Fibroblast of pulmonary artery (primary cell): Measurements from ENCODE around the gene PIK3R6.

Source experiments
- DNase-seq: peaks from one replicate; pipeline ENCODE4 v3.0.0-alpha.2; 2010; ENCODE audit warnings: low read depth
- H3K4me3 ChIP-seq: replicated peaks from 2 replicates; pipeline ENCODE4 v1.5.1; 2011; ENCODE audit warnings: low read depth, mild to moderate bottlenecking, control low read depth, low read length, moderate library complexity
- TF ChIP-seq, protein P1 (sequence below): IDR thresholded peaks from 2 replicates; pipeline ENCODE4 v1.5.1; 2011; ENCODE audit warnings: mild to moderate bottlenecking, control low read depth, low read length, inconsistent platforms; ENCODE audit errors: missing control alignments

The PIK3R6 gene

DNA sequence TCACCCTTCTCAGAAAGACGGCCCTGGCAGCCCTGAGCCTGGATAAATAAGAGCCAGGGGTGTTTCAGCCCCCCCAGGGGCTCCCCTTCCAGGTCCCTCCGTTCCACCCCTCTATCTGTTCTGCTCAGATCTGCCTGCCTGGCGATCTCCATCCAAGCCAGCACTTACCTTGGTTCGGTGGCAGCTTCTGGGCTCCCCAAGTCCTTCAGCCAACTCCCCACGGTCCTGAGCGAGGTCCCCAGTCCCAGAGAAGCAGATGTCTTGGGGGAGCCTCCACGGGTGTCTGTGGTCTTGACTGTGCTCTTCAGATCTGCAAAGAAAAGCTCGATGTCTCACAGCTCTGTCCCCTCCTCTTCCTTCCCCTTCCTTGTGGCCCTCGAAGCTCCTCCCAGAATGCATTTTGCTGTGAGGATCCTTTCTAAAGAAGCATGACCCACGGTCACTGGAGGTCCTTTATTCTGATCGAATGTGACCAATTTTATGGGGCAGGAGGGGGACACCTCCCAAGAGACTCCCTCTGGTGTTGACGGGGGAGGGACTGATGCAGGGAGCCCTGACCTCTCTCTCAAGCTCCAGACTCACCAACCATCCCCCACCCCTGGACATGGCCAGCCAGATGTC, at the start of gene PIK3R6:
Gene PIK3R6 (minus strand): TSS at position 314 of the 621 bp plus-strand sequence. CDS start 17,880 bp downstream, outside the sequence.
- DNase-seq: no peak
- H3K4me3 ChIP-seq: no peak within 1 kb of the TSS
- TF ChIP-seq, protein P1, sequence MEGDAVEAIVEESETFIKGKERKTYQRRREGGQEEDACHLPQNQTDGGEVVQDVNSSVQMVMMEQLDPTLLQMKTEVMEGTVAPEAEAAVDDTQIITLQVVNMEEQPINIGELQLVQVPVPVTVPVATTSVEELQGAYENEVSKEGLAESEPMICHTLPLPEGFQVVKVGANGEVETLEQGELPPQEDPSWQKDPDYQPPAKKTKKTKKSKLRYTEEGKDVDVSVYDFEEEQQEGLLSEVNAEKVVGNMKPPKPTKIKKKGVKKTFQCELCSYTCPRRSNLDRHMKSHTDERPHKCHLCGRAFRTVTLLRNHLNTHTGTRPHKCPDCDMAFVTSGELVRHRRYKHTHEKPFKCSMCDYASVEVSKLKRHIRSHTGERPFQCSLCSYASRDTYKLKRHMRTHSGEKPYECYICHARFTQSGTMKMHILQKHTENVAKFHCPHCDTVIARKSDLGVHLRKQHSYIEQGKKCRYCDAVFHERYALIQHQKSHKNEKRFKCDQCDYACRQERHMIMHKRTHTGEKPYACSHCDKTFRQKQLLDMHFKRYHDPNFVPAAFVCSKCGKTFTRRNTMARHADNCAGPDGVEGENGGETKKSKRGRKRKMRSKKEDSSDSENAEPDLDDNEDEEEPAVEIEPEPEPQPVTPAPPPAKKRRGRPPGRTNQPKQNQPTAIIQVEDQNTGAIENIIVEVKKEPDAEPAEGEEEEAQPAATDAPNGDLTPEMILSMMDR: no peak

- TF ChIP-seq, protein P1: no peak
These were observed 49.0 kb upstream of the PIK3R6 start for GRCh38 chr17:8916466-8916865.

GRCh38 chr17:8914554-8914953, 47.1 kb upstream of the PIK3R6 start:
- TF ChIP-seq, protein P1: no peak
- no peak overlapping the region for H3K4me3 ChIP-seq
- DNase-seq: no peak

More at GRCh38 chr17:8916466-8916865, 49.0 kb upstream of the PIK3R6 start:
- no peak for DNase-seq
- H3K4me3 ChIP-seq: no peak overlapping the region

- DNase-seq: no peak
- H3K4me3 ChIP-seq: no peak overlapping the region
- TF ChIP-seq, protein P1: no peak
These were observed 46.4 kb upstream of the PIK3R6 start for GRCh38 chr17:8913879-8914278.

DNA sequence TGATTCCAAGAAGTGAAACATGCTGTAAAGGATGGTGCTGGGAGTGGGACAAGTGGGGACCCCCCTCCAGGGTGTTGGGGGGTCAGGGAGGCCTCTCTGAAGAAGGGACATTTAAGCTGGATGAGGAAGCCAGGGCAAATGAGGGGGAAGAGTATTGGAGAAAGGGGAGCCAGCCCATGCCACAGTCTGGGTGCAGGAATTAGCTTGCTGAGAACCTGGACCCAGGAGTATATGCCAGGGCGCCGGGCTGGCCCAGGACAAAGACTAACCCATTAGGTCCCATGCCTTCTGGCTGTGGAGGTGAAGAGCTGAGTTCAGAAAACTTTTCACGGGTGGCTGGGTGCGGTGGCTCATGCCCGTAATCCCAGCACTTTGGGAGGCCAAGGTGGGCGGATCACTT, 45.6 kb upstream of the PIK3R6 start:
- DNase-seq: no peak
- TF ChIP-seq, protein P1: no peak
- no peak overlapping the region for H3K4me3 ChIP-seq

DNA sequence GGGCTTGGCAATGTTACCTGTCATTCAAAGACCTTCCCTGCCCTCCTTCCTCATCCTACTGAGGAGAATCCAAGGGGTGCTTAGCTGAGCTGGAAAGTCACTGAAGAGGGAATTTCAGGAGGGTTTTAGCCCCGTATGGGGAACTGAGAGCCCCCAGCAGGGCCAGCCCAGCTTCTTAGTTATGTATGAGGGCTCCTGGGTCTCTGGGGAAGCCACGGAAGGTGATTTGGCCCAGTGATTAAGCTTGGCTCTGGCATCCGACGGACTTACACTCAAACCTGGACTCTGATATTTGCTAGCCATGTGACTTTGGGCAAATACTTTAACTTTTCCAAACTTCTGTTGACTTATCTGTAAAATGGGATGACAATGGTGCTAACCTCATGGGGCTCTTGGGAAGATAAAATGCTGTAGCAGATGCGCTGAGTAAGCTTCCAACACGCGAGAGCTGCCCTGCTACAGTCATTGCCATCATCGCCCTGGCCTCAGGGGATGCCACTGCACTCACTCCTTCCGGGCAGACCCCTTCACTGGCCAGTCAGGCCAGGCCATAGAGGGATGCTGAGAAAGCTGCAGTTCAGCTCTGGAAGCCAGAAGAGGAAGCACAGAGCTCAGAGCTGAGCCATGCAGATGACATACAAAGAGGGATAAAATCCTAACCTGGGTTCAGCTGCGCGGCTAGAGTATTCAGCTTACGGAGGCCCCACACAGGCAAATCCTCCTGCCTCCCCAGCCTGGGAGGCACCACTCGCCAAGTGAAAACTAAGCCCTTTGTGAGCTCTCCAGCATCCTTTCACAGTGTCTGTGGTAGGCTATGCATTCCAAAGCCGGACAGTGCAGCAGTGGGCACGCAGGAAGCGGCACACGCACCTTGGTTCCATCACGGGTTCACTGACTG, 44.9 kb upstream of the PIK3R6 start:
- TF ChIP-seq, protein P1: no peak
- no peak for DNase-seq
- no peak overlapping the region for H3K4me3 ChIP-seq
